Measurements from ENCODE around the gene SLC17A8. TPM values are rescaled to one million over a fixed set of nuclear protein-coding genes. Genes with fewer than 3 reads are reported as not detected.

SLC17A8 gene
- total RNA-seq, 1 experiment from 2014 or later: not detected

GRCh38 chr12:100414739-100415138, 57.9 kb downstream of the SLC17A8 start:
- Histone ChIP-seq H3K9me2 (ENCODE audit: insufficient read depth) (no peaks in the 10 kb centered on the region), H3K9me3 (ENCODE audit: insufficient read depth, low read depth) (no peaks in the 10 kb centered on the region), H3F3A (ENCODE audit: insufficient read depth, low read depth) (no peaks in the 10 kb centered on the region), H3K4me2 (no peak overlapping the region), H2AFZ (no peak overlapping the region), H4K20me1 (ENCODE audit: insufficient read depth) (no peaks in the 10 kb centered on the region), H3K4me3 (no peak overlapping the region), H3K79me2 (ENCODE audit: low read depth) (no peaks in the 10 kb centered on the region), H3K27me3 (ENCODE audit: insufficient read depth, low read depth) (peaks cover 35% of the 10 kb centered on the region), H3K27ac (no peak overlapping the region), H3K36me3 (ENCODE audit: low read depth) (no peaks in the 10 kb centered on the region), H3K4me1 (replicated peaks; ENCODE audit: insufficient read depth) (no peaks in the 10 kb centered on the region)
- intact Hi-C loops (cut with micrococcal nuclease; ENCODE audit: unreplicated experiment): no loop called here
- CTCF ChIA-PET: interaction anchor here (0.6 kb wide), 1 partner anchor 236 kb away, joined by 3 read pairs; no protein-coding TSS in a partner anchor
- POLR2A ChIA-PET (ENCODE audit: unreplicated experiment): no interaction called here
- TF ChIP-seq CTCF (conservative IDR thresholded peaks at IDR 0.05) (no peak), EZH2 (IDR thresholded peaks at IDR 0.05; ENCODE audit: low read depth) (no peak)
- BruUV-seq (replicated peaks): no TSS peak
- no peak for DNase-seq

- no peak overlapping the region for H2AFZ ChIP-seq
- peaks cover 17% of the 10 kb centered on the region for H3K27me3 ChIP-seq (ENCODE audit: insufficient read depth, low read depth)
- 0 out of 2 replicates have a peak, but pooled peaks cover 4% of the 10 kb centered on the region for H3K9me3 ChIP-seq (ENCODE audit: insufficient read depth, low read depth)
- intact Hi-C loops (cut with micrococcal nuclease; ENCODE audit: unreplicated experiment): no loop called here
- TF ChIP-seq EZH2 (IDR thresholded peaks at IDR 0.05; ENCODE audit: low read depth) (no peak), CTCF (conservative IDR thresholded peaks at IDR 0.05) (no peak)
- no peak overlapping the region for H3K4me3 ChIP-seq
- BruUV-seq (replicated peaks): no TSS peak
- ChIA-PET POLR2A (ENCODE audit: unreplicated experiment) (no interaction called here), CTCF (no interaction called here)
- H3K4me2 ChIP-seq: no peak overlapping the region
- no peaks in the 10 kb centered on the region; the same call in 1 of the 2 replicates for H3K9me2 ChIP-seq (ENCODE audit: insufficient read depth)
- no peaks in the 10 kb centered on the region for H3F3A ChIP-seq (ENCODE audit: insufficient read depth, low read depth)
- no peak overlapping the region for H3K27ac ChIP-seq
- no peaks in the 10 kb centered on the region for H3K79me2 ChIP-seq (ENCODE audit: low read depth)
- no peaks in the 10 kb centered on the region for H3K4me1 ChIP-seq (replicated peaks; ENCODE audit: insufficient read depth)
- H4K20me1 ChIP-seq (ENCODE audit: insufficient read depth): no peaks in the 10 kb centered on the region
- DNase-seq: no peak
- H3K36me3 ChIP-seq (ENCODE audit: low read depth): no peaks in the 10 kb centered on the region
These were observed 65.8 kb downstream of the SLC17A8 start for GRCh38 chr12:100422646-100423045.

GRCh38 chr12:100426145-100426544, 69.3 kb downstream of the SLC17A8 start:
- no peak for DNase-seq
- POLR2A ChIA-PET (ENCODE audit: unreplicated experiment): no interaction called here
- H3K27ac ChIP-seq: no peak overlapping the region

More at GRCh38 chr12:100426145-100426544, 69.3 kb downstream of the SLC17A8 start:
- no peak overlapping the region for H2AFZ ChIP-seq
- H3K36me3 ChIP-seq (ENCODE audit: low read depth): no peaks in the 10 kb centered on the region
- 0 out of 2 replicates have a peak, but pooled peaks cover 4% of the 10 kb centered on the region for H3K9me3 ChIP-seq (ENCODE audit: insufficient read depth, low read depth)
- H3K4me3 ChIP-seq: no peak overlapping the region
- no peaks in the 10 kb centered on the region for H3K79me2 ChIP-seq (ENCODE audit: low read depth)
- intact Hi-C loops (cut with micrococcal nuclease; ENCODE audit: unreplicated experiment): no loop called here
- CTCF ChIA-PET: no interaction called here
- BruUV-seq (replicated peaks): no TSS peak
- H4K20me1 ChIP-seq (ENCODE audit: insufficient read depth): no peaks in the 10 kb centered on the region
- TF ChIP-seq CTCF (conservative IDR thresholded peaks at IDR 0.05) (no peak), EZH2 (IDR thresholded peaks at IDR 0.05; ENCODE audit: low read depth) (no peak)
- H3F3A ChIP-seq (ENCODE audit: insufficient read depth, low read depth): no peaks in the 10 kb centered on the region
- peaks cover 5% of the 10 kb centered on the region; the same call in 1 of the 2 replicates for H3K27me3 ChIP-seq (ENCODE audit: insufficient read depth, low read depth)
- H3K9me2 ChIP-seq (ENCODE audit: insufficient read depth): no peaks in the 10 kb centered on the region; the same call in 1 of the 2 replicates
- no peak overlapping the region for H3K4me2 ChIP-seq
- no peaks in the 10 kb centered on the region for H3K4me1 ChIP-seq (replicated peaks; ENCODE audit: insufficient read depth)

Data from PC-9 (cell line).